GM12872 (cell line): ENCODE results near the gene GALNT5.

ENCODE experiments used
- CTCF ChIP-seq: IDR thresholded peaks from 3 replicates; pipeline ENCODE4 v1.5.1; 2011; ENCODE audit warnings: low read depth, mild to moderate bottlenecking, low read length, moderate library complexity; ENCODE audit not compliant: insufficient read depth

Gene GALNT5

GRCh38 chr2:157311706-157312105, 54.2 kb downstream of the GALNT5 start:
- no peak for TF ChIP-seq CTCF

DNA sequence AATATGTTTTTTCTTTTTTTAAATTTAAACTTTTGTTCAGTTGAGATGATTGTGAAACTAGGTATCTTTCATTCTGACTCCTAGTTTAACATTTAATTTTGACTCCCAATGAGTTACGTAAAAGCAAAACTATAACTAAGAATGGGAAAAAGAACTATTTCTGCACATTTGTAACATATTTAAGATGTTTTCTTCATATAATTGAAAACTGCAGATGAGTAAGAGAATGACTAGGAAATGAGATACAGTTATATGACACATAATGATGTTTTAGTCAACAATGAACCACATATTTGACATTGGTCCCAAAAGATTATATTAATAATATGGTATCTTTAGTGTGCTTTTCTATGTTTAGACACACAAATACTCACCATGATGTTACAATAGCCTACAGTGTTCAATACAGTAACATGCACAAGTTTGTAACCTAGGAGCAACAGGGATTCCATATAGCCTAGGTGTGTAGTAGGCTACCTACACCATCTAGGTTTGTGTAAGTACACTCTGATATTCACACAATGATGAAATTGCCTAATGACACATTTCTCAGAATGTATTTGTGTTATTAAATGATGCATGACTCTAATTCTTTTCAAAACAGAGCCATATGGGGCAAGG, 55.5 kb downstream of the GALNT5 start:
- no peak for TF ChIP-seq CTCF

DNA sequence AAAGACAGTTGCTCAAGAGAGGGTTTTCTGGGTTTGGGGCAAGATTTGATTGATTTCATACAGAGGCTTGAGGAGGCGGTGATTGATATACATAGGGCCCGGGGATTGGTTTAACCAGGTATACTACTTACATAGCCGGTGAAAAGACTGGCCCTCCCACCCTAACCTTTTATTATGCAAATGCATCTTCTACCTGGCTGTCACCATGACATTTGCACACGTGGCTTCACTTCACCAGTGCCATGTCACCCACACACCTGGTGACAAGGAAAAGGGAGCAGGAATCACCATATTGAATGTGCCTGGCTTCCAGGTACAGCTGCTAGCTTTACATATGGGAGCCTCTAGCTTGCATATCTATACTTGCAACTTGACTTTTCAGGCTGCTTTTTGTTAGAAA, 58.4 kb downstream of the GALNT5 start:
- no peak for TF ChIP-seq CTCF

DNA sequence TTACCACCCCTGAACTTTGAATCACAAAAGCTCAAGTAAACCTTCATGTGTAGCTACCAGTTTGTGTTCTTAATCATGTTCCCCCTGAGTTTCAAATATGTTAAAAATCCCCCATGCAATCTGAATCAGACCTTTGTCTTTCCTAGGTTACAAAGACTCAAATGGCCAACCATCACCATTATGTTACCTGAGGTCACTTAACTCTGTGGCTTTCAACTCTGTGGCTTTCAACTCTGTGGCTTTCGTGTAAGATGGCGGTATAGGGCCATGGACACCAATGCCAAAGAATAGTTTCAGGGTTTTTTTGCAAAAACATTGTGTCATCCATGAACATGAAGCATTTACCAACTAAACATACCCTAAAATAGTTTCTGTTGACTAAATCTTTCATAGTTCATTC, 61.4 kb downstream of the GALNT5 start:
- TF ChIP-seq CTCF, result no peak

GRCh38 chr2:157319795-157320194, 62.3 kb downstream of the GALNT5 start:
- TF ChIP-seq CTCF, result no peak

DNA sequence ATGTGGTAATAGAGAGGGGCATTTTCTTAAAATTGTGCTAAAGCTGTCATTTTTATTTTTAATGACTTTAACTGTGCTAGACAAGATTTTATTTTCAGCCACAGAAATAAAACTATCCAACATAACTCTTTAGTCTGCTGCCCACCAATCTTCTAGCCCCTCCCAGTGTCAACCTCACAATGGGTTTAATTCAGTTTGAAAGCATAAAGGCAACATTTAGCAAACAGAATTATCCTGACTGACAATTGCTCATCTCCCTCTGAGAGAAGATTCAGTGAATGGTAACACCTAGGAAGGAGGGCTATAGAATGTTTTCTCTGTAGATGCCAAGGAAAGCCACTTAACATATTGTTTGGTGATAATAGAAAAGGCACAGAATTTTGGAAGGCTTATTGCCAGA, 62.9 kb downstream of the GALNT5 start:
- no peak for TF ChIP-seq CTCF

DNA sequence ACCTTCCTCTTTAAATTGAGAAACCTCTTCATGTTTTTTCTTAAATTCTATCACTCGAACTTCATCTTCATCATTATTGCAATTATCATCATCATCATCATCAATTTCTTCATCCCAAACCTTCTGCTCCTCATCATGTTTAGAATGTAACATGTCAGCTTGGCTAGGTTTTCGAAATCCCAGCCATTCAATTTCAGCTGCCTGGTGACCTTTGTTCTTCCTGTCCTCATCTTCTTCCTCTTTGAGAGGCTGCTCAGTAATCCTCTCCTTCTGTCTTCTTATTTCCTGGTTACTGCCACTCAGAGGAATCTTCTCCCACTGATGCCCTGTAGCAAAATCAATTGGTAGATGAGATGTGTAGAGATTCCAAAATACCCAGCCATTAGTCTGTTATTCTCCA, 64.0 kb downstream of the GALNT5 start:
- TF ChIP-seq CTCF, result no peak
